Caco-2 (cell line): ENCODE data around the gene GALNT8. TPM values are rescaled to one million over a fixed set of nuclear protein-coding genes. Genes with fewer than 3 reads are reported as not detected.

Source experiments
- BruUV-seq: library from RNA; stranded (reverse); fragments of 400-500 nt; replicated peaks from 2 replicates; lab custom pipeline; 2021; lab: Mats Ljungman, UMichigan
- CTCF ChIA-PET: fragments of 300-600 bp; sonication (Branson Sonifier 250); formaldehyde crosslinking; loops from one replicate; lab custom pipeline; 2022; ENCODE audit warnings: antibody characterized with exemption; lab: Charles Lee
- POLR2A ChIA-PET: fragments of 300-600 bp; sonication (Branson Sonifier 250); formaldehyde crosslinking; loops from one replicate; lab custom pipeline; 2022; ENCODE audit warnings: antibody characterized with exemption; lab: Charles Lee
- DNase-seq, 2 experiments: peaks; one replicate each; pipeline versions ENCODE4 v3.0.0 to v3.0.0-alpha.2; 2020 to 2022
- H3K27me3 ChIP-seq: replicated peaks from 2 replicates; pipeline ENCODE4 v1.6.0; 2011; ENCODE audit warnings: low read length; ENCODE audit not compliant: control insufficient read depth, insufficient read depth
- H3K36me3 ChIP-seq: 2 replicates; pipeline ENCODE4 v1.5.1; 2011; ENCODE audit warnings: low read length; ENCODE audit not compliant: control insufficient read depth, insufficient read depth
- H3K4me1 ChIP-seq: fragments of 250-450 bp; sonication (Bioruptor Pico); 2 replicates; pipeline ENCODE4 v1.5.1; 2020; ENCODE audit warnings: mild to moderate bottlenecking
- H3K4me3 ChIP-seq: 2 replicates; pipeline ENCODE4 v1.5.1; 2011; ENCODE audit warnings: low read depth, mild to moderate bottlenecking, control low read depth, low read length
- H3K9me3 ChIP-seq: fragments of 250-450 bp; sonication (Bioruptor Pico); 2 replicates; pipeline ENCODE4 v1.5.1; 2020; ENCODE audit warnings: mild to moderate bottlenecking, moderate library complexity
- H3K27ac Mint-ChIP-seq: one replicate; pipeline ENCODE4 v1.8.0; 2022; ENCODE audit warnings: mixed read lengths; ENCODE audit not compliant: unreplicated experiment
- H3K27me3 Mint-ChIP-seq: one replicate; pipeline ENCODE4 v1.8.0; 2022; ENCODE audit warnings: mixed read lengths; ENCODE audit not compliant: insufficient read depth, unreplicated experiment
- H3K36me3 Mint-ChIP-seq: one replicate; pipeline ENCODE4 v1.8.0; 2022; ENCODE audit warnings: mild to moderate bottlenecking, mixed read lengths; ENCODE audit not compliant: insufficient read depth, unreplicated experiment
- H3K4me1 Mint-ChIP-seq: one replicate; pipeline ENCODE4 v1.8.0; 2022; ENCODE audit warnings: low read depth, mixed read lengths; ENCODE audit not compliant: unreplicated experiment
- H3K4me3 Mint-ChIP-seq: one replicate; pipeline ENCODE4 v1.8.0; 2022; ENCODE audit warnings: mild to moderate bottlenecking, moderate library complexity, mixed read lengths; ENCODE audit not compliant: unreplicated experiment
- H3K9me3 Mint-ChIP-seq: one replicate; pipeline ENCODE4 v1.8.0; 2022; ENCODE audit warnings: mixed read lengths; ENCODE audit not compliant: unreplicated experiment
- CTCF ChIP-seq, 2 experiments: fragments of 200-600 bp in 1 of 2; IDR thresholded peaks; 1 replicate in 1 of 2; 2 replicates in 1 of 2; pipeline versions ENCODE4 v1.5.1 to v1.8.0; 2011 to 2022; ENCODE audit warnings: antibody characterized with exemption in 1 of 2, control low read depth in 1 of 2, inconsistent platforms in 1 of 2, low read depth in 1 of 2, low read length in 1 of 2, mild to moderate bottlenecking in 1 of 2, moderate library complexity in 1 of 2; ENCODE audit not compliant: insufficient read depth in 1 of 2, severe bottlenecking in 1 of 2, unreplicated experiment in 1 of 2
- intact Hi-C: fragments of 100-400 bp; cut with micrococcal nuclease; formaldehyde crosslinking; loops from one replicate; pipeline ENCODE4 v1.10.0; 2022; ENCODE audit not compliant: unreplicated experiment
- total RNA-seq: library from RNA; stranded (reverse); gene quantifications from 2 replicates; pipeline ENCODE4 v1.2.3, GENCODE V29; 2022

GALNT8 gene
- total RNA-seq, 1 experiment from 2014 or later, result not detected

- Mint-ChIP-seq H3K9me3 (no peaks in the 10 kb centered on the region), H3K27me3 (no peaks in the 10 kb centered on the region), H3K36me3 (peaks cover 39% of the 10 kb centered on the region), H3K27ac (no peak overlapping the region), H3K4me3 (no peak overlapping the region), H3K4me1 (no peaks in the 10 kb centered on the region)
- Histone ChIP-seq H3K9me3 (no peaks in the 10 kb centered on the region), H3K4me3 (no peak overlapping the region), H3K4me1 (no peaks in the 10 kb centered on the region), H3K27me3 (no peaks in the 10 kb centered on the region), H3K36me3 (peaks cover 5% of the 10 kb centered on the region)
- POLR2A ChIA-PET, result no interaction called here
- intact Hi-C loops, result no loop called here
- CTCF ChIA-PET, result no interaction called here
- BruUV-seq, result no TSS peak
- TF ChIP-seq CTCF (IDR thresholded peaks at IDR 0.05; ENCODE audit: insufficient read depth in 1 of 2, low read depth in 1 of 2, low read length in 1 of 2, severe bottlenecking in 1 of 2, unreplicated experiment in 1 of 2), result no peak
- no peak for DNase-seq
Observed at GRCh38 chr12:4685317-4685716, 34.9 kb upstream of the GALNT8 start.

- BruUV-seq, result no TSS peak
- no peaks in the 10 kb centered on the region for H3K9me3 ChIP-seq
- H3K4me1 ChIP-seq, result no peaks in the 10 kb centered on the region
- POLR2A ChIA-PET, result no interaction called here
- no peak for DNase-seq
- intact Hi-C loops, result no loop called here
- Mint-ChIP-seq H3K27ac (no peak overlapping the region), H3K9me3 (no peaks in the 10 kb centered on the region), H3K27me3 (no peaks in the 10 kb centered on the region), H3K4me1 (no peaks in the 10 kb centered on the region), H3K4me3 (no peak overlapping the region), H3K36me3 (peaks cover 9% of the 10 kb centered on the region)
- H3K27me3 ChIP-seq, result no peaks in the 10 kb centered on the region
- no peak for TF ChIP-seq CTCF (IDR thresholded peaks at IDR 0.05; ENCODE audit: insufficient read depth in 1 of 2, low read depth in 1 of 2, low read length in 1 of 2, severe bottlenecking in 1 of 2, unreplicated experiment in 1 of 2)
- CTCF ChIA-PET, result no interaction called here
- peaks cover 5% of the 10 kb centered on the region for H3K36me3 ChIP-seq
- no peak overlapping the region for H3K4me3 ChIP-seq
Observed at GRCh38 chr12:4690760-4691159, 29.4 kb upstream of the GALNT8 start.

GRCh38 chr12:4700621-4701026 is 19.6 kb upstream of the GALNT8 start:
- H3K36me3 Mint-ChIP-seq, result no peaks in the 10 kb centered on the region
- Histone ChIP-seq H3K27me3 (no peaks in the 10 kb centered on the region), H3K36me3 (no peaks in the 10 kb centered on the region), H3K4me3 (no peak overlapping the region), H3K4me1 (no peaks in the 10 kb centered on the region), H3K9me3 (no peaks in the 10 kb centered on the region)
- no peak overlapping the region for H3K27ac Mint-ChIP-seq
- no peaks in the 10 kb centered on the region for H3K27me3 Mint-ChIP-seq
- no TSS peak for BruUV-seq
- ChIA-PET CTCF (no interaction called here), POLR2A (no interaction called here)
- DNase-seq, result no peak
- intact Hi-C loops, result no loop called here
- H3K4me3 Mint-ChIP-seq, result no peak overlapping the region
- H3K9me3 Mint-ChIP-seq, result no peaks in the 10 kb centered on the region
- H3K4me1 Mint-ChIP-seq, result no peaks in the 10 kb centered on the region
- TF ChIP-seq CTCF (IDR thresholded peaks at IDR 0.05; ENCODE audit: insufficient read depth in 1 of 2, low read depth in 1 of 2, low read length in 1 of 2, severe bottlenecking in 1 of 2, unreplicated experiment in 1 of 2), result no peak
